Vagina (tissue), 2 donors: ENCODE measurements around the gene S100Z.

Experiments
- CTCF ChIP-seq, 3 experiments: fragments of 450-650 bp in 2 of 3; fragments of 200-600 bp in 1 of 3; sonication (generic) in 1 of 3; IDR thresholded peaks; one replicate each; pipeline ENCODE4 v1.5.1; 2017 to 2019; ENCODE audit warnings: antibody characterized with exemption in 3 of 3, mild to moderate bottlenecking in 2 of 3, moderate library complexity in 2 of 3
- POLR2AphosphoS5 ChIP-seq, 2 donors: sonication (generic); formaldehyde crosslinking; IDR thresholded peaks; one replicate each; pipeline ENCODE4 v1.9.0; 2017; ENCODE audit warnings: antibody characterized with exemption in 2 of 2, mild to moderate bottlenecking in 2 of 2, low read depth in 1 of 2; ENCODE audit not compliant: insufficient read depth in 1 of 2

GRCh38 chr5:76960004-76960625, 110.3 kb downstream of the S100Z start:
- no peak for TF ChIP-seq CTCF (IDR thresholded peaks at IDR 0.05)
- no peak for TF ChIP-seq POLR2AphosphoS5 (IDR thresholded peaks at IDR 0.05; ENCODE audit: insufficient read depth in 1 of 2, low read depth in 1 of 2)
